Activated CD4-positive, CD25-positive, alpha-beta regulatory T cell treated with anti-CD3 and anti-CD28 coated beads, Interleukin-2, amount 50 U/mL, for 16 hours (primary cell): ENCODE measurements around the gene ARPIN.
"Not testable (repeated sequence)": the region's sequence is repeated elsewhere in the genome, so short reads cannot be mapped to it uniquely, and the experiment has no call there.

Experiments
- DNase-seq: peaks from one replicate; pipeline ENCODE4 v3.0.0-alpha.2; 2020; ENCODE audit warnings: low read depth, low spot score

The ARPIN gene

GRCh38 chr15:89878323-89878722, 34.4 kb downstream of the ARPIN start:
- no peak for DNase-seq

GRCh38 chr15:89877083-89877425, 35.7 kb downstream of the ARPIN start:
- DNase-seq, result no peak

GRCh38 chr15:89876396-89877082, 36.2 kb downstream of the ARPIN start:
- no peak for DNase-seq

GRCh38 chr15:89875741-89876140, 37.0 kb downstream of the ARPIN start:
- no peak for DNase-seq

GRCh38 chr15:89874926-89875564, 37.7 kb downstream of the ARPIN start:
- peak; percentile 60 for DNase-seq

- DNase-seq, result no peak
Measured at GRCh38 chr15:89870688-89871288, 42.0 kb downstream of the ARPIN start.

GRCh38 chr15:89870006-89870405, 42.7 kb downstream of the ARPIN start:
- no peak for DNase-seq

- not testable (repeated sequence) for DNase-seq
Measured at GRCh38 chr15:89869490-89869889, 43.3 kb downstream of the ARPIN start.

GRCh38 chr15:89864958-89865739, 47.6 kb downstream of the ARPIN start:
- no peak for DNase-seq

- DNase-seq, result no peak
Measured at GRCh38 chr15:89863918-89864317, 48.8 kb downstream of the ARPIN start.

GRCh38 chr15:89860891-89861290, 51.9 kb downstream of the ARPIN start:
- DNase-seq, result no peak

- DNase-seq, result no peak
Measured at GRCh38 chr15:89860431-89860830, 52.3 kb downstream of the ARPIN start.

GRCh38 chr15:89858661-89859458, 53.9 kb downstream of the ARPIN start:
- no peak for DNase-seq

GRCh38 chr15:89857673-89858072, 55.1 kb downstream of the ARPIN start:
- DNase-seq, result no peak

GRCh38 chr15:89855948-89856347, 56.8 kb downstream of the ARPIN start:
- no peak for DNase-seq

- not testable (repeated sequence) for DNase-seq
Measured at GRCh38 chr15:89854863-89855262, 57.9 kb downstream of the ARPIN start.

GRCh38 chr15:89852342-89852995, 60.3 kb downstream of the ARPIN start:
- no peak for DNase-seq

GRCh38 chr15:89851673-89852341, 60.9 kb downstream of the ARPIN start:
- DNase-seq, result no peak

- no peak for DNase-seq
Measured at GRCh38 chr15:89848970-89849292, 63.8 kb downstream of the ARPIN start.

- no peak for DNase-seq
Measured at GRCh38 chr15:89847101-89847500, 65.7 kb downstream of the ARPIN start.
